ENCODE data around the gene RWDD1.

GRCh38 chr6:116524236-116524635 lies 47.1 kb upstream of the RWDD1 start:
- TF ChIP-seq CTCF (conservative IDR thresholded peaks at IDR 0.05; ENCODE audit: low read depth, low read length) = no peak
- no peak for TF ChIP-seq EZH2 (IDR thresholded peaks at IDR 0.05; ENCODE audit: low read length, unreplicated experiment)
- TF ChIP-seq EZH2phosphoT487 (IDR thresholded peaks at IDR 0.05; ENCODE audit: borderline replicate concordance, low read length) = no peak

Data from PC-3 (cell line).